Measurements from ENCODE around the gene RDH5. TPM values are rescaled to one million over a fixed set of nuclear protein-coding genes. Genes with fewer than 3 reads are reported as not detected.

RDH5 gene
- total RNA-seq, 1 experiment from 2014 or later: 6.2 TPM

DNA sequence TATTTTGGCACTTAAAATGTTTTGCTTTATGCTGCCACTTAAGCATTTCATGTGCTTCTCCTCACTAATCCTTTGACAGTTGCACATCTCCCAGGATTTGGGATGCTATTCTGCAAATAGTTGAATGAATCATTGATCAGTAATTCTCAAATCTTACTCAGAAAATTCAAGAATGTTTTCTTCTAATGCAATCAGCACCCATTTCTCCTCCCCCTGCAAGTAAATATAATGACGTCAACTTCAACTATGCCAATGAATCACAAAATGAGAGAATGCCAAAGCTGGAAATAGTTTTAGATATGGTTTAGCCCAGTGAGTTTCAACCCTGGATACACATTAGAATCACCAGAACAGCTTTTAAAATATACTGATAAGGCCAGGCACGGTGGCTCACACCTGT lies 6.5 kb upstream of the RDH5 start:
- Histone ChIP-seq H3K79me2 (ENCODE audit: insufficient read depth, low read length) (peaks cover 14% of the 10 kb centered on the region), H3K9me3 (ENCODE audit: control insufficient read depth in 1 of 2, insufficient read depth in 1 of 2, low read depth in 1 of 2, low read length in 2 of 2) (no peaks in the 10 kb centered on the region), H3K9me2 (ENCODE audit: insufficient read depth) (no peaks in the 10 kb centered on the region), H3K4me2 (ENCODE audit: low read length) (no peak overlapping the region), H3K27me3 (ENCODE audit: insufficient read depth, low read length) (peaks cover 20% of the 10 kb centered on the region; the same call in 1 of the 2 replicates), H3K4me1 (ENCODE audit: control insufficient read depth in 1 of 2, insufficient read depth in 2 of 2, low read length in 2 of 2) (peaks cover 15 to 27% of the 10 kb centered on the region in 2 experiments), H3K27ac (ENCODE audit: low read depth, low read length) (no peak overlapping the region), H3K4me3 (replicated peaks in 1 of 2; ENCODE audit: low read depth in 1 of 2, low read length in 2 of 2) (no peak overlapping the region), H4K20me1 (ENCODE audit: insufficient read depth) (no peaks in the 10 kb centered on the region), H3K36me3 (ENCODE audit: control insufficient read depth in 1 of 2, insufficient read depth in 2 of 2, low read length in 2 of 2) (no peaks in the 10 kb centered on the region), H2AFZ (ENCODE audit: low read depth, low read length, poor library complexity, severe bottlenecking) (no peak overlapping the region), H3K9ac (ENCODE audit: low read length) (no peak overlapping the region)
- intact Hi-C loops (cut with micrococcal nuclease): no loop called here
- POLR2A ChIA-PET: no interaction called here
- TF ChIP-seq SIN3A (IDR thresholded peaks at IDR 0.05; ENCODE audit: low read depth): no peak
- TF ChIP-seq ZNF274 (IDR thresholded peaks at IDR 0.05; ENCODE audit: low read depth, low read length): no peak
- TF ChIP-seq REST (IDR thresholded peaks at IDR 0.05; ENCODE audit: low read depth): no peak
- TF ChIP-seq ELF1 (IDR thresholded peaks at IDR 0.05; ENCODE audit: borderline replicate concordance, low read depth): no peak
- no peak for TF ChIP-seq JUND (IDR thresholded peaks at IDR 0.05)
- no peak for TF ChIP-seq EGR1 (IDR thresholded peaks at IDR 0.05; ENCODE audit: low read depth)
- no peak for TF ChIP-seq FOSL1 (IDR thresholded peaks at IDR 0.05; ENCODE audit: low read depth)
- TF ChIP-seq CBX3 (IDR thresholded peaks at IDR 0.05; ENCODE audit: low read depth): no peak
- TF ChIP-seq POLR2A (IDR thresholded peaks at IDR 0.05; ENCODE audit: borderline replicate concordance, extremely low read depth, insufficient read depth, insufficient read length): no peak
- TF ChIP-seq, protein P1, sequence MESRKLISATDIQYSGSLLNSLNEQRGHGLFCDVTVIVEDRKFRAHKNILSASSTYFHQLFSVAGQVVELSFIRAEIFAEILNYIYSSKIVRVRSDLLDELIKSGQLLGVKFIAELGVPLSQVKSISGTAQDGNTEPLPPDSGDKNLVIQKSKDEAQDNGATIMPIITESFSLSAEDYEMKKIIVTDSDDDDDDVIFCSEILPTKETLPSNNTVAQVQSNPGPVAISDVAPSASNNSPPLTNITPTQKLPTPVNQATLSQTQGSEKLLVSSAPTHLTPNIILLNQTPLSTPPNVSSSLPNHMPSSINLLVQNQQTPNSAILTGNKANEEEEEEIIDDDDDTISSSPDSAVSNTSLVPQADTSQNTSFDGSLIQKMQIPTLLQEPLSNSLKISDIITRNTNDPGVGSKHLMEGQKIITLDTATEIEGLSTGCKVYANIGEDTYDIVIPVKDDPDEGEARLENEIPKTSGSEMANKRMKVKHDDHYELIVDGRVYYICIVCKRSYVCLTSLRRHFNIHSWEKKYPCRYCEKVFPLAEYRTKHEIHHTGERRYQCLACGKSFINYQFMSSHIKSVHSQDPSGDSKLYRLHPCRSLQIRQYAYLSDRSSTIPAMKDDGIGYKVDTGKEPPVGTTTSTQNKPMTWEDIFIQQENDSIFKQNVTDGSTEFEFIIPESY (IDR thresholded peaks at IDR 0.05; ENCODE audit: extremely low read depth, insufficient replicate concordance, low read length): no peak
- no peak for TF ChIP-seq SP1 (IDR thresholded peaks at IDR 0.05; ENCODE audit: low read depth)
- TF ChIP-seq EZH2 (IDR thresholded peaks at IDR 0.05): no peak
- no peak for TF ChIP-seq YY1 (IDR thresholded peaks at IDR 0.05; ENCODE audit: extremely low read depth, insufficient replicate concordance, low read depth, low read length)
- TF ChIP-seq ZFX (IDR thresholded peaks at IDR 0.05): no peak
- no peak for TF ChIP-seq CTCF (IDR thresholded peaks at IDR 0.05 in 2 of 3, conservative IDR thresholded peaks at IDR 0.05 in 1 of 3; ENCODE audit: borderline replicate concordance in 1 of 3, insufficient read depth in 1 of 3, low read depth in 2 of 3, low read length in 2 of 3)
- TF ChIP-seq SRF (IDR thresholded peaks at IDR 0.05; ENCODE audit: low read depth): no peak
- no peak for TF ChIP-seq POLR2AphosphoS5 (IDR thresholded peaks at IDR 0.05; ENCODE audit: low read depth, low read length)
- TF ChIP-seq ATF3 (IDR thresholded peaks at IDR 0.05): no peak
- no peak for TF ChIP-seq CEBPB (IDR thresholded peaks at IDR 0.05; ENCODE audit: low read depth)
- CTCF ChIA-PET: no interaction called here
- no peak for DNase-seq (ENCODE audit: low read depth, low spot score)
- no peak for ATAC-seq
- RAD21 ChIA-PET (ENCODE audit: low non-redundant PET in 1 of 2, low total read pairs in 2 of 2, uncharacterized antibody in 2 of 2, unreplicated experiment in 2 of 2): no interaction called here
- no TSS peak for BruUV-seq (replicated peaks)
